Activated CD4-positive, CD25-positive, alpha-beta regulatory T cell (primary cell): ENCODE data around the gene MRPL24.
"Not testable (repeated sequence)": the region's sequence is repeated elsewhere in the genome, so short reads cannot be mapped to it uniquely, and the experiment has no call there.

Experiments
- DNase-seq, 4 experiments: peaks; one replicate each; lab custom pipeline; 2025; lab: John Stamatoyannopoulos, UW

MRPL24 gene

GRCh38 chr1:156760092-156760795 is 19.4 kb upstream of the MRPL24 start:
- DNase-seq: no peak

GRCh38 chr1:156757572-156758253 is 16.8 kb upstream of the MRPL24 start:
- not testable (repeated sequence) for DNase-seq

DNA sequence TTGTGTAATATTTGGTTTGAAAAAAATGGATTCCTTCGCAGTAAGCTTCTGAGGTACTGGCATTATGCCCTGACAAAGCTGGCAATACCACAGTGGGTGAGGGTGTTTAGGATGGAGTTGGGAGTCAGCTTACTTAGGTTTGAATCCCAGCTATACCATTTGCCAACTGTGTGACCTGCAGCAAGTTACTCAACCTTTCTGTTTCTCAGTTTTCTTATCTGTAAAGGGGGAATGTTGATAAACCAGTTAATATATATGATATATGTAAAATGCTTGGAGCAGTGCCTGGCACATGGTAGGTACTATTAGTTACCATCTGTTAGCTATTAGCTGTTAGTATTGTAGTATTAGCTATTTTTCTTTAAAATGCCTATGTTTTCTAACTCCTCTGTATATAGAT is 15.5 kb upstream of the MRPL24 start:
- DNase-seq: no peak

DNA sequence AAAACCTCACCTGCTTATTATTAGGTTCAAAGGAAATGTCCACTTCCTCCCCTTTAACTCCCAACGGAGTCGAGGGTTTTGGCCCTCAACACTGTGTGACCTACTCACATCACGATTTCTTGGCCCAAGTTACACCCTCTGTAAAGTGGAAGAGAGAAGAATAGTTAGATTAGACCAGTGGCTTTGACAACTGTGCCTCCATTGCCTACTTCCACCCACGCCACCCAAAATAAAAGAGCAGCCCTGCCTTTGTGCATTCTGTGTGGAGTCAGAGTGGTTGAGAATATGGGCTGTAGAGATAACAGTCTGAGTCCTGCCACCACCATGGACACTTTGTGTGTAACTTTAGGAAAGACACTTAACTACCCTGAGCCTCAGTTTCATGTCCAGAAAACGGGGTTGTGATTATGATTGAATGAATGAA is 14.7 kb upstream of the MRPL24 start:
- DNase-seq: no peak

- no peak for DNase-seq
Measured at GRCh38 chr1:156754219-156754618, 13.3 kb upstream of the MRPL24 start.

DNA sequence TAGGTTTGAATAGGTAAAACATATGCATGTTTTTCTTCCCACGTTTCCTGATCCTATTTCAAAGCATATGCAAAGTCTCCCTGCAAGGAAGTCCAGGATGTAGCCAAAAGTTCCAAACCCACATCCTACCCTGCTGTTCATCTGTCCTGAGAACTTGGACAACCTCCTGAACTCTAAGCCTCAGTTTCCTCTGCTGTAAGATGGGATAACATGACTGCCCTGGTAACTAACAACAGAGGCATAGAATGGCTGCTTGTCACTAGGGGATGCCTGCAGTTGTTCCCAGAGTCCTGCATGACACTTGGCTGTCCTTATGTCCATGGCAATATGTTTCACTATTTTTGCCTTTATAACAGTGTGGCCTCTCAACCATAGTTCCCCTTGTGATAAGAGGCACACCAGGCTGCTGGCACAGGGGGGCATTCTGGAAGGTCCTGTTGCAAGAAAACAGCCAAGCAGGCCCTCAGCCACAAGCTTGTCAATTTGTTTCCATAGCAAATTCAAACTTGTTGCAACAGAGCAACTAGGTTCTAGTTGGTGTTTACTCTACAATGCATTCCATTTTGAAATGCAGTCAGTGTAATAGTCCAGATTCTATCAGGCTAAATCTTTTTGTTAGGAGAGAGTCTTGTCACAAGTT is 12.1 kb upstream of the MRPL24 start:
- no peak for DNase-seq

DNA sequence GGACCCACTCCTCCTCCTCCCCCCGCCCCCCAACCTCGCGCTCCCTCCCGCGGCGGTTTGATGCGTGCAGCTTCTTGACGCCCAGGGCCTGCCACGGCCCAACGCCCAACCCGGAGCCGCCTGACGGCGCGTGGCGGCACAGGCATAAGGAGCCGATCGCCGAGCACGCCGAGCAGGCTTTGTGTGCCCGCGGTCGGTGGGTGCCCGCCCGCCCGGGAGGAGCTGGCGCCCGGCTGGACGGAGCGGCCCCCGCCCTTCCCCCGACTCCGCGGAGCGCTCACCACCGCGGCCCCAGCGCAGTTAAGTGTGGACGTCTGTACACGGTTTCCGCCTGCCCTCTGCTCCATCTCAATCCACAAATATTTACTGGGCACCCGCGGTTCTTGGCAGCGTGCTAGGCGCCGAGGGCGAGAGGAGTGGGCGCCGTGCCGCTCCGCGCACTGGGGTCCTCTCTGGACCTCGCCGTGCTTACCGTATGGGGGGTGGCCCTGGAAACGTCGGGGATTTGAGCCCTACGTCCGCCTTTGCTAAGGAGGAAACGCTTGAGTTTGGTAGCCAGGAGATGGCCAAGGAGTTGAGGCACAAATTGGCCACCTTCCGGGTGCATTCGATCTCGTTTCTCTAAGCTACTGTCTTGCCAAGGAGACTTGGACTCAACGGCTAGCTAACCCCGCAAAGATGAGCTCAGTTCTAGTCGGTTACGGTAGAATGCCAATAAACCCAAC is 11.0 kb upstream of the MRPL24 start:
- DNase-seq: peak; percentile 94 to 96 (median 95)

GRCh38 chr1:156751451-156751756 is 10.5 kb upstream of the MRPL24 start, which contains the start of gene HDGF:
HDGF (minus strand) TSS chr1:156751675; CDS start chr1:156751429, 246 bp downstream.
- no peak for DNase-seq

- DNase-seq: no peak
Measured at GRCh38 chr1:156750711-156751450, 10.0 kb upstream of the MRPL24 start.

- DNase-seq: no peak
Measured at GRCh38 chr1:156750191-156750672, 9.3 kb upstream of the MRPL24 start.

DNA sequence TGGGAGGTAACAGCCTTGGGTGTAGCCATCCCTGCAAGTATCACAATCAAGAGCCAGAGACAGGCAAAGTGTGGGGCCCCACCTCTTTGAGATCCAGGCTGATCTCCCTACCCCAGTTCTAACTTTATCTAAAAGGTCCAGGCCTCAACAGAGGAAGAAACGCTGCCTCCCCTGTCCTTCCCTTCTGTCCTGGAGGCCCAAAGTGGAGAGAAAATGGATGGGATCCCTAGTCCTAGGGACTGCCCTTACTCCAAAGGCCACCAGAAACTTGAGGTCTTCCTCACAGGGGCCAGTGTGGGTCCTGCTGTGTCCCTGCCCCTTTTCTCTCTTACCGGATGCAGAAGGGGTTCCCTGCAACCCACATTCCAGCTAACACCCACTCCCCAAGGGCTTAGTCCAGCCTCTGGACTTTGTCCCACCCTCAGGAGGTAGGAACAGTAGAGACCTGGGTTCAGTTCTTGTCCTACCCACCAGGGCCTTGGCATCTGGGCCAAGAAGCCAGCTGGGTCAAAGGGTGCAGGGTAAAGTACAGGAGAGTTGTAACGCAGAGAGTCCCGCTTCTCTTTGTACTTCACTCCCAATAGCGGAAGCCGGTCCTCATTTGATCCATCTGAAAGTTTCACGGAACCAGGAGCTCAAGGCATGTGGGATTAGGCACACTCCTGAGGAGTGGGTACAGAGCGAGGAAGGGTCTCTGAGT is 8.7 kb upstream of the MRPL24 start:
- DNase-seq: no peak

GRCh38 chr1:156748670-156749418 is 8.0 kb upstream of the MRPL24 start:
- DNase-seq: no peak

DNA sequence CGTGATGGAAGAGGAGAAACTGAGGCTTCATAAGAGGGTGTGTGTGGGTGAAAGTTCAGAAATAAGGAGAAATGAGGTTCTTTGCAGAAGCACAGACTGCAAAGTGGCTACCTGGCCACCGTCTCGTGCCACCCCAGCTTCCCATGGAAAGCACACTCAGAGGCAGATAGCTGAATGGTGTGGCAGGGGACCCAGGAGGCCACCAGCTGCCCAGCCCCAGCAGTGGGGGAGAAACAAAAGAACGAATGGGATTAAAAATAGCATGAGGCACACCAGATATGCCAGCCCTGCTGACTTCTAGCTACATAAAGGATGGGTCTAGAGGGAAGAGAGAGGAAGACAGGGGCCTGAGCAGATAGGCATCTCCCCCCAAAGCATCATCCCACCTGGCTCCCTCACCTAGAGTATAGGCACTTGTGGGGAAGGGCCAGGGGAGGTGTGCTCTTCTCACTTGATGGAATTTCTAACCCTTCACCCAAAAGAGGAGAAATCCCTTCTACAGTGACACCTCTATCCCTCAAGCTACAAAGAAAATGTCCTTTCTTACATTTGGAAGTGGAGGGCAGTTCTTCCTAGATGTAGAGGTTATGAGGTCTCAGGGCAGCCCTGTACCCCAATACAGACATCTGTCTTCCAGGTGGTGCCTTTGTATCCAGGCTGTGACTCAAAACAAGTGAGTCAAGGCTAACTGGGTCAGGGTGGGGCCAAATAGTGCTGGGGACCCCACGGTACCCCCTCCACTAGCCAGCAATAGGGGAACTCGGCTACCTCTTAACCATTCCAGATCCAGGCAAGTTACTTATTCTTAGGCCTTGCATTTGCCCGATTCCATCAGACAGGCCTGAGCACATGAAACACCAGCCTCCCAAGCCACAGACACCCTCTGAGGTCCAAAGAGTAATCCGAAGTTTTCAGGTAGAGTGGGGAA is 7.1 kb upstream of the MRPL24 start:
- no peak for DNase-seq

DNA sequence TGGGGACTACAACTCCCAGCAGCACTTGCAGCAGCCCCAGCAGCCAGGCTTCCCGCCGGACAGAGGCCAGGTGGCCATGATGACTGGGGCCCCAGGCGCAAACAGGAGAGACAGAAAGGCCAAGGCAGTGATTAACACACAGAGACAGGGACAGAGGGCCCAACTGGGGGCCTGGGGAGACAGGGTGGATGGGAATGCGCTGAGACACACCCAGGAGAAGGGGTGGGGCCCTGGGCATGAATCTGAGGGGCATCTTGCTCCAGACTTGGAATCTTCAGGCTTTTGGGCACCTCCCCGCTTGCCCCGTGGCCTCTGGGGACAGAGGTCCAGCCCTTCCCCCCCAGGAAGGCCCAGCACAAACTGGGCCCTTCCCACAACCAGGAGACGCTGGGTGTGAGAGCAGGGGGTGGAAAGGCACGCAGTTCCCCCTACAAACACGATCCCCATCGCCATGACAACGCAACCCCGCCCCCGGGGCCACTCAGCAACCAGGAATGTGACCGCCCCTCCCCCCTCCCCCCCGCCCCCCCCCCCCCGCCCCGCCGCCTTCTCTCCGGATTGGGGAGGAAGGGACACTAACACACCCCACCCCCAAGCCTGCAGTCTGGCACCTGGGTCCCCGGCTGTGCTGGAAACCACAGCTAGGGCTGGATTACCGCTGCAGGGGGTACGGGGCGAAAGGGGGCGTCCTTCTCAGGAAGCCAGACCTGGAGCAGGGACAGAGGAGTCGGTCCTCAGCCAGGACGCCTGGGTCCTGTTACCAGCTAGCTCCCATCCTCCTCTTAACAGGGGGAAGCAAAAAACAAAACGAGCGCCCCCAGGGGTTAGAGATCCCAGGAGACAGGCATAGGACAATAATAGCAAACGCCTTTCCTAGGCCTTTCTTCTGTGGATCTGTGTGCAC is 6.1 kb upstream of the MRPL24 start:
- DNase-seq: peak in 1 of 4 experiments; percentile 22

DNA sequence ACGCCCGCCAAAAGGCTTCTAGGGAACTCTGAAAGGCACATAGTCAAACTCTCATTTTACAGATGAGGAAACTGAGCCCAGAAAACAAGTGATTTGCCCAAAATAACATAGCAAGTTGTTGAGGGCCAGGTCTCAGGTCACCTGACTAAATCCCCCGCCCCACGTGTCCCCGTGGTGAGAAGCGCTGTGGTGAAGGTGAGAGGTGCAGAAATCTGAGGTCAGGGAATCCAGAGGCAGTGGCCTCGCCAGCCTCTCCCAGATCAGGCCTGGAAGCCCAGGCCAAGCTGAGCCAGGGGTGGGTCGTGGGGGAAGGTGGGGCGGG is 5.5 kb upstream of the MRPL24 start:
- DNase-seq: no peak

GRCh38 chr1:156745881-156746280 is 5.0 kb upstream of the MRPL24 start:
- no peak for DNase-seq

GRCh38 chr1:156744786-156745419 is 4.0 kb upstream of the MRPL24 start:
- DNase-seq: no peak

DNA sequence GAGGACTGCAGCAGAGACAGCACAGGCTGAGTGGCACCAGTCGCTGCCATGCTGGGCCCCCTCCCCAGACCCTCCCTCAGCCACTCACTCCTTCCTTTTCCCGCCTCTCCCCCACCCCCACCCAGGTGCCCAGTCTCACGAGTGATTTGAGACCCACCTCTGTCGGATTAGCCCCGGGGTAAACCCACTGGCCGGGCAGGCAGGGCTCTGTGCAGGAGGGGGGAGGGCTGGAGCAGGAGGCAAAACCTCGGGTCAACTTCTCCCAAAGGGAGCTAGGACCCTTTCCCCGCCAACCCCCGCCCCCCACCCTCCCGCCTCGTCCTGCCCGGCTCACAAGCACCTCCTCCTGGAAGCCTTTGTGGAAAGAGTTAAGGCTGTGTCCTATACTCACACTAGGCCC is 3.5 kb upstream of the MRPL24 start:
- DNase-seq: no peak
